ENCODE results near the gene ATP11A.

ATP11A gene

DNA sequence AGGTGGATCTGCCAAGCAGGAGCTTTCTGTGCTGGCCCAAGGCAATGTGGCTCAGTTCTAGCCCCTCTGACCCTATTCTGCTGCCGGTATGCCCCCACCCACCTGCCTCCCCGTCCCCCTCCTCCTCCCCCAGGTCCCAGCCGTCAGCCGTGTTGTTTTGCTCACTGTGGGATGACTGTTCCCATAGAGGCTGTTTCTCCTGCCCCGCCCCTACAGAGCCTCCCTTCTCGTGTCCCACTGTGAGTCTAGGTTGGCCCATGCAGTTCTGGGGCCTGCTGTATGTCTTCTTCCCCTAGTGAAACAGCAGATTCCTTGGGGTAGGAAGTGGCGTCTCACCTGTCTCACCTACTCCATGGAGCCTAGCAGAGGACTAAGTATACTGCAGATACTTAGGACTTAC lies 48.8 kb downstream of the ATP11A start:
- Histone ChIP-seq H3K4me3 (ENCODE audit: low read depth, low read length) (no peak overlapping the region), H3K4me1 (ENCODE audit: control insufficient read depth, insufficient read depth, low read length) (peaks cover 37% of the 10 kb centered on the region), H3K9me3 (ENCODE audit: control insufficient read depth, insufficient read depth, low read length) (no peaks in the 10 kb centered on the region), H3K27ac (ENCODE audit: low read depth, low read length) (no peak overlapping the region), H3K9ac (ENCODE audit: low read depth, low read length) (no peak overlapping the region), H3K36me3 (ENCODE audit: control insufficient read depth, insufficient read depth, low read length) (no peaks in the 10 kb centered on the region), H3K27me3 (ENCODE audit: control insufficient read depth, insufficient read depth, low read length) (no peaks in the 10 kb centered on the region)

DNA sequence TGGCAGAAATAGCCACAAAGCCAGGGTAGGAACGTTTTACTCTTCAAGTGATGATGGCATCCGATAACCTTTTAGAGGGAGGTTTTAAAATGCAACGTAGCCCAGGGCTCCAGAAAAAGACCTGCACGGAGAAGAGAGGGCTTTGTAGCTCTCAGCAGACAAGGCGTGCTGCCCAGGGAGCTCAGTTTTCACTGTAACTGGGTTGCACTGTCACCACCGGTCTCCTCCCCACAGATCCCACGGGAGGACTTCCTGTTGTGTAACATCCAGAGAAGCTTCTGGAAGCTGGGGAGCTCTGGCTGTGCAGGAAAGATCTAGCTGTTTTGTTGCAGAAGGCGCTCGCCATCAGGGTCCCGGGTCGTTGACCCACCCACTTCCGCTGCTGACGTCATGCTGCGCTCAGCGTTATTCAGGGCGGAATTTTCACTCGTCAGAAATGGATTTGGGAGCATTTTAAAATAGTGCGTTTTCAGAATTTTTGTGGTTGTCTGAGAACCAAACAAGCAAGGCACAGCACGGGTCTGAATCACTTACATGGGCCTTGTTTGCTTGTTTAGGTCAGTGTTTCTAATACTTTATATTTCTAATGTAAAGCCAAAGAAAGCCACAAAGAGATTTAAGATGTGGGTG lies 50.8 kb downstream of the ATP11A start:
- Histone ChIP-seq H3K9me3 (ENCODE audit: control insufficient read depth, insufficient read depth, low read length) (no peaks in the 10 kb centered on the region), H3K36me3 (ENCODE audit: control insufficient read depth, insufficient read depth, low read length) (no peaks in the 10 kb centered on the region), H3K4me3 (ENCODE audit: low read depth, low read length) (no peak overlapping the region), H3K4me1 (ENCODE audit: control insufficient read depth, insufficient read depth, low read length) (peaks cover 20% of the 10 kb centered on the region), H3K27ac (ENCODE audit: low read depth, low read length) (no peak overlapping the region), H3K9ac (ENCODE audit: low read depth, low read length) (no peak overlapping the region), H3K27me3 (ENCODE audit: control insufficient read depth, insufficient read depth, low read length) (no peaks in the 10 kb centered on the region)

DNA sequence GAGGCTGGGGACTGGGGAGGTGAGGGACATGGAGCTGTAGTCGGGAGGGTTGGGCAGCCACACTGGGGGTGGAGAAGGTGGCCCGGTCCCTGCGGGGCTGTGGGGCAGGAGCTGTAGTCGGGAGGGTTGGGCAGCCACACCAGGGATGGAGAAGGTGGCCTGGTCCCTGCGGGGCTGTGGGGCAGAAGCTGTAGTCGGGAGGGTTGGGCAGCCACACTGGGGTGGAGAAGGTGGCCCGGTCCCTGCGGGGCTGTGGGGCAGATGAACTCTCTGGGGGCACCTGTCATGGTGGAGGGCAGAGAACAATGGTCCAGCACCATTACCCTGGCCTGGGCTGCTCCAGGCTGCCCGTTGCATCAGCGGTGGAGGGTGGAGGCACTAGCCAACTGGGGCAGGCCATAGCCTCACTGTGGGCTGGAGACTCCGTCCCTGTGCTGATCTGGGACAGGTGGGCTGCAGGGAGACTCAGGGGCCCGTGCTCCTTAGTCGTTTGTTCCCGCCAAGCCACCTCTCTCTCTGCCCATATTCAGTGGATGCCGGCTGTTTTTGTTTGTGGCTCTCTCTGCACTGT lies 51.4 kb downstream of the ATP11A start:
- no peak overlapping the region for H3K27ac ChIP-seq (ENCODE audit: low read depth, low read length)
- no peak overlapping the region for H3K9ac ChIP-seq (ENCODE audit: low read depth, low read length)
- H3K4me3 ChIP-seq (ENCODE audit: low read depth, low read length) = no peak overlapping the region

DNA sequence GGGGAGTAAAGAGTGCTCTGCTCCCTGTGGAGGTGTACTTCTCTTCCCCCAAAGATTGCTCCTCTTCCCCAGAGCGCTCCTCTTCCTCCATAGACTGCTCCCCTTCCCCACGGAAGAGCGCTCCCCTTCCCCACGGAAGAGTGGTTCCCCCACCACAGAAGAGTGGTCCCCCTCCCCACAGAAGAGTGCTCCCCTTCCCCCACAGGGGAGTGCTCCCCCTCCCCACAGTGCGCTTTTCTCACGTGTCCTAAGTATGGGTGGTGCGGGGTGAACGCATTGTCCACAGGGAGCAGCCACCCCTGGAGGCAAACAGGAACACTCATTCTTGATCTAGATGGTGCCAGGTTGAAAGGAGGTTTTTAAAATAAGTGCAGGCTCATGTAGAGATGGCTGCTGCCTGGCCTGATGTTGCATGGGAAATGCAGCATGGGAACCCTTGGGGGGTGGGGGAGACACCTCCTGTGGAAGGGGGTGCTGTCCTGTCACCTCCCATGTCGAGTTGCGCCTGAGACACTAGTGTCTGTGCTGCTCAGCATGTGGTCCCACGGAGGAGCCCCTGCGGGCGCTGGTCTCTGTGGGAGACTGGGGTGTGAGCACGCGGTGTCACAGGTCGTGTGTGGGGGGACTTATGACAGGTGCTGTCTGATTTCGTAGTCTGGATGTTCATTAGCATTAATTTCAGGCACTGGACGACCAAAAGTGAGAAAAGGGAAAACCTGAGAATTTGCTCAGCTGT lies 52.2 kb downstream of the ATP11A start:
- H3K4me3 ChIP-seq (ENCODE audit: low read depth, low read length) = no peak overlapping the region
- H3K4me1 ChIP-seq (ENCODE audit: control insufficient read depth, insufficient read depth, low read length) = 0 out of 2 replicates have a peak, but pooled peaks cover 8% of the 10 kb centered on the region
- no peaks in the 10 kb centered on the region for H3K27me3 ChIP-seq (ENCODE audit: control insufficient read depth, insufficient read depth, low read length)
- H3K36me3 ChIP-seq (ENCODE audit: control insufficient read depth, insufficient read depth, low read length) = no peaks in the 10 kb centered on the region
- H3K9me3 ChIP-seq (ENCODE audit: control insufficient read depth, insufficient read depth, low read length) = no peaks in the 10 kb centered on the region
- no peak overlapping the region for H3K9ac ChIP-seq (ENCODE audit: low read depth, low read length)
- no peak overlapping the region for H3K27ac ChIP-seq (ENCODE audit: low read depth, low read length)

More for the DNA sequence above, 51.4 kb downstream of the ATP11A start:
- Histone ChIP-seq H3K9me3 (ENCODE audit: control insufficient read depth, insufficient read depth, low read length) (no peaks in the 10 kb centered on the region), H3K4me1 (ENCODE audit: control insufficient read depth, insufficient read depth, low read length) (peaks cover 14% of the 10 kb centered on the region), H3K36me3 (ENCODE audit: control insufficient read depth, insufficient read depth, low read length) (no peaks in the 10 kb centered on the region), H3K27me3 (ENCODE audit: control insufficient read depth, insufficient read depth, low read length) (no peaks in the 10 kb centered on the region)

DNA sequence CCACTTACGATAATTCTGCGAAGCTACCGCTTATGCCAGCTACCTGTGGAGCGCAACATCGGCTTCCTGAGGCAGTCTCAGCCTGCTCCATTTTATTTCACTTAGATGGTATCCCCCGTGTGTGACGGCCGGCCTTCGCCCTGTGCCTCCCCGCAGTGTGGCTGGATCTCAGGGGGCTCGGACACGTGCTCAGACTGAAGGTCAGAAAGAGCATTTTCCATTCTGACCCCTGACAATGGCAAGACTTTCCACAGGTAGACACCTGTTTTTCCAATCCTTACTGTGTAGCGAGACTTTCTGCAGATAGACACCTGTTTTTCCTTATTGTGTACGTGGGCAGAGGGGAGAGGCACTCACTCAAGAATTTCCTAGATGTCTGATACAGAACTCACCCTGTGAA lies 52.7 kb downstream of the ATP11A start:
- no peaks in the 10 kb centered on the region for H3K27me3 ChIP-seq (ENCODE audit: control insufficient read depth, insufficient read depth, low read length)
- H3K9me3 ChIP-seq (ENCODE audit: control insufficient read depth, insufficient read depth, low read length) = no peaks in the 10 kb centered on the region
- H3K4me3 ChIP-seq (ENCODE audit: low read depth, low read length) = no peak overlapping the region
- H3K36me3 ChIP-seq (ENCODE audit: control insufficient read depth, insufficient read depth, low read length) = no peaks in the 10 kb centered on the region
- no peak overlapping the region for H3K27ac ChIP-seq (ENCODE audit: low read depth, low read length)
- H3K4me1 ChIP-seq (ENCODE audit: control insufficient read depth, insufficient read depth, low read length) = 0 out of 2 replicates have a peak, but pooled peaks cover 8% of the 10 kb centered on the region
- no peak overlapping the region for H3K9ac ChIP-seq (ENCODE audit: low read depth, low read length)

DNA sequence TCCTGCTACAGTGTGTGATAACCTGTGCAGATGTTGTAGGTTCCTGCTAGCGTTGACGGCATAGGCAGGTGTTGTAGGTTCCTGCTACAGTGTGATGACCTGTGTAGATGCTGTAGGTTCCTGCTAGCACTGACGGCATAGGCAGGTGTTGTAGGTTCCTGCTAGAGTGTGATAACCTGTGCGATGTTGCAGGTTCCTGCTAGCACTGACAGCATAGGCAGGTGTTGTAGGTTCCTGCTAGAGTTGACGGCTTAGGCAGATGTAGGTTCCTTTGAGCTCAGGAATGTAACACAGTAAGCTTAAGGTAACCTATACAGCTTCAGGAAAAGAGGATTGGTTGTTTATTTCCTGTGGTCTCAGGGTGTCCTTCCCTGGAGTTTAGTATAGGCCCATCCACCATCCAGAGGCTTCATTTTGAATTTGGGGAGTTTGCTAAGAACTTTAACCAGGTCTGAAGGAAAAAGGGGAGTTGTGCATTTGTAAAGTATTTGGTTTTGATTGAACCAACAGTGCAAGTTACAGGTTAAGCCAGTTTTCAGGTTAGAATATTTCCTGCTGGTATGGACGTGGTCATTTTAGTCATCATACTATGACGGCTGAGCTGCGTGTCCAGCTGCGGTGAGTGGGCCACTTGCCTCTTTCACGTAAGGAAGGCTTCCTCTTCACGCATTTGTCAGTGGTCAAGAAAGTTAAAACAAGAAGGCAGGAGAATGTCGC lies 53.8 kb downstream of the ATP11A start:
- Histone ChIP-seq H3K9ac (ENCODE audit: low read depth, low read length) (no peak overlapping the region), H3K4me1 (ENCODE audit: control insufficient read depth, insufficient read depth, low read length) (0 out of 2 replicates have a peak, but pooled peaks cover 8% of the 10 kb centered on the region), H3K36me3 (ENCODE audit: control insufficient read depth, insufficient read depth, low read length) (no peaks in the 10 kb centered on the region), H3K27me3 (ENCODE audit: control insufficient read depth, insufficient read depth, low read length) (no peaks in the 10 kb centered on the region), H3K9me3 (ENCODE audit: control insufficient read depth, insufficient read depth, low read length) (no peaks in the 10 kb centered on the region), H3K4me3 (ENCODE audit: low read depth, low read length) (no peak overlapping the region), H3K27ac (ENCODE audit: low read depth, low read length) (no peak overlapping the region)

DNA sequence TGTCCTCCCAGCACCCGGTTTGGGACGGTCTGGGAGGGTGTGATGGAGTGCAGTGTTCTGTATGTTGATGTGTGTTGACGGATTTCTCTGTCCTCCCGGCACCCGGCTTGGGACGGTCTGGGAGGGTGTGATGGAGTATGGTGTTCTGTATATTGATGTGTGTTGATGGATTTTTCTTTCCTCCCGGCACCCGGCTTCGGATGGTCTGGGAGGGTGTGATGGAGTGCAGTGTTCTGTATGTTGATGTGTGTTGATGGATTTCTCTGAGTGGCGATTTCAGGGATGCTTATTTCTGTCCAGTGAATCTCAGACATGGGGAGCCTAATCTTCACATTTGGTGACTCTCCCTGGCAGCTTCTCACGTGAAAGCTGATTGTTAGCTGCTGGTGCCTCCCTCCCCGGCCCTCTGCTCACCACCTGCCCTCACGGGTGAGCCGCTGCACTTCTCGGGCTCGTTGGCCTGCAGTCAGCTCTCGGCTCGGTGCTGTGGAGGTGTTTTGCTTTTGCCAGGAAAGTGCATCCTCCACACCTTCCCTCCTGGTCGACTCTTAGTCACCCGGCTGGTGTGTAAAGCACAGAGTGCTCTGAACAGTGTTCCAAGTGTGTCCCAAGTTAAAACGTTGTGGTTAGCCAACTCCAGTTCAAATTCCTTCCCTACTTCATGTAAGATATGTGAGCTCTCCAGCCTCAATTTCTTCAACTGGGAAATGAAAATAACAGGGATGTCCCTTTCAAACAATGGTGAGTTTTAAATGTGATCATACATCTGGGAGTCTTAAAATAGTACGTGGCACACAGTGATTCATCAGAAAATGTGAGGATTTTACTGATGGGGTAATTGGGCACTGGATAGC lies 54.6 kb downstream of the ATP11A start:
- H3K9ac ChIP-seq (ENCODE audit: low read depth, low read length) = no peak overlapping the region
- no peaks in the 10 kb centered on the region for H3K36me3 ChIP-seq (ENCODE audit: control insufficient read depth, insufficient read depth, low read length)
- no peak overlapping the region for H3K27ac ChIP-seq (ENCODE audit: low read depth, low read length)
- H3K27me3 ChIP-seq (ENCODE audit: control insufficient read depth, insufficient read depth, low read length) = no peaks in the 10 kb centered on the region
- H3K9me3 ChIP-seq (ENCODE audit: control insufficient read depth, insufficient read depth, low read length) = no peaks in the 10 kb centered on the region
- H3K4me3 ChIP-seq (ENCODE audit: low read depth, low read length) = no peak overlapping the region
- H3K4me1 ChIP-seq (ENCODE audit: control insufficient read depth, insufficient read depth, low read length) = 0 out of 2 replicates have a peak, but pooled peaks cover 8% of the 10 kb centered on the region

DNA sequence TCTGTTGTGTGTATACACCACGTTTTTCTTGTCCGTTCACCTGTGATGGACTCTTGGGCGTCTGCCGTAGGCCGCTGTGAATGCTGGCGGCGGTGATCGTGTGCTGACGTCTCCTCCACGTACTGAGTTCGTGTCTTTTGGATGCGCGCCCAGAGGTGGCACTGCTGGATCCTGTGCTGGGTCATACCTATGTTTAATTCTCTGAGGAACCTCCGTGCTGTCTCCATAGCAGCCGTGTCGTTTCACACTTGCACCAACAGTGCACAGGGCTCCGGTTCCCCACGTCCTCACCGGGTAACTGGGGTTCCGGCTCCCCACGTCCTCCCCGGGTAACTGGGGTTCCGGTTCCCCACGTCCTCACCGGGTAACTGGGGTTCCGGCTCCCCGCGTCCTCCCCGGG lies 56.2 kb downstream of the ATP11A start:
- H3K9ac ChIP-seq (ENCODE audit: low read depth, low read length) = no peak overlapping the region
- 0 out of 2 replicates have a peak, but pooled peaks cover 4% of the 10 kb centered on the region for H3K4me1 ChIP-seq (ENCODE audit: control insufficient read depth, insufficient read depth, low read length)
- H3K27me3 ChIP-seq (ENCODE audit: control insufficient read depth, insufficient read depth, low read length) = no peaks in the 10 kb centered on the region
- no peak overlapping the region for H3K27ac ChIP-seq (ENCODE audit: low read depth, low read length)
- H3K36me3 ChIP-seq (ENCODE audit: control insufficient read depth, insufficient read depth, low read length) = no peaks in the 10 kb centered on the region
- no peak overlapping the region for H3K4me3 ChIP-seq (ENCODE audit: low read depth, low read length)
- no peaks in the 10 kb centered on the region for H3K9me3 ChIP-seq (ENCODE audit: control insufficient read depth, insufficient read depth, low read length)

DNA sequence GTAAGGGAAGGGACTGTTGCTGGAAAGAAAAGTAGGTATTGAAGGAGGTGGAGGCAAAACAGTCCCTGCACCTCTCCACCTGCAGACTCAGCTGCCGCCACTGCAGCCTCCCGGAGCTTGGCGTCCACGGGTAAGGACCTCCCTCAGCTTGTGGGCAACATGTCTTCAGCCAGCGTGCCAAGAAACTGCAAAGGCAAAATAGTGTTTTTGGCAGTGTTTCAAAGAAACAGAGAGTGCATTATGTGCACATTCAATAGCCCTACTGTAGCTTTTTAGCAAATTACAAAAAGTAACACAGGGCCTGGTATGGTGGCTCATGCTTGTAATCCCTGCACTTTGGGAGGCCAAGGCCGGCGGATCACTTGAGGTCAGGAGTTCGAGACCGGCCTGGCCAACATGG lies 57.4 kb downstream of the ATP11A start:
- Histone ChIP-seq H3K4me3 (ENCODE audit: low read depth, low read length) (no peak overlapping the region), H3K27ac (ENCODE audit: low read depth, low read length) (no peak overlapping the region), H3K9me3 (ENCODE audit: control insufficient read depth, insufficient read depth, low read length) (no peaks in the 10 kb centered on the region), H3K4me1 (ENCODE audit: control insufficient read depth, insufficient read depth, low read length) (0 out of 2 replicates have a peak, but pooled peaks cover 4% of the 10 kb centered on the region), H3K36me3 (ENCODE audit: control insufficient read depth, insufficient read depth, low read length) (no peaks in the 10 kb centered on the region), H3K27me3 (ENCODE audit: control insufficient read depth, insufficient read depth, low read length) (no peaks in the 10 kb centered on the region), H3K9ac (ENCODE audit: low read depth, low read length) (no peak overlapping the region)

DNA sequence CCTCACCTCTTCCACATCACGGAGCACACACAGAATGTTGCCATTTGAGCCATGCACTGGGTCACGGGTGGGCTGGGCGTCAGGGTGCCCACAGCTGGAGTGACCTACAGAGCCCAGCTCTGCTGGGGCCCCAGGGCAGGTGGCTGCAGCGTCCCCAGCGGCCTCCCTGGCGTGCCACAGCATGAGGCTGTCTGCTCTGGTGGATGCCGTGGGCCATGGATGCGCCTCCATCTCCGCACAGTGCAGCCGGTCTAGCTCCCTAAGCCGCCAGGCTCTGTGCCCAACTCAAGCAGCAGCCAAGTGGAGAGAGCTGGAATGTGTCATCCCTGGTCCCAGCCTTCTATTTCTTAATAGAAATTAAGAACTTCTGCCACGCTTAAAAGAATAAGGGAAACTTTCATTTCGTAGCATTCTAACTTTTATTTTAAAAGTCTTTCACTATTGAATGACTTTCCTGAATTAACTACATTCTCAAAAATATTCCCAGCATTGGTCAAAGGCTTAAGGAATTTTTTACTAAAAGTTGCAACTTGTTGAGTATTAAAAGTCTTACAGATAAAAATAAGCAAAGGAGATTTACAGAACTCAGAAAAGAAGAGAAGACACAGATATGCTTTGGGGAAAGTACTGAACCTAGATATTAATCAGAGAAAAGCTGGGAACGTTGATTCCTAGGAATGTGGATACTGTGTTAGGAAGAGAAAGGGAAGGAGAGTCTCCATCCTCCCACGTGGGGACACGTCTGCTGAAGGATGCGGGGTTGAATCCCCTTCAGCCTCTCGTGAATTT lies 59.3 kb downstream of the ATP11A start:
- Histone ChIP-seq H3K36me3 (ENCODE audit: control insufficient read depth, insufficient read depth, low read length) (no peaks in the 10 kb centered on the region), H3K27me3 (ENCODE audit: control insufficient read depth, insufficient read depth, low read length) (no peaks in the 10 kb centered on the region), H3K4me3 (ENCODE audit: low read depth, low read length) (no peak overlapping the region), H3K9ac (ENCODE audit: low read depth, low read length) (no peak overlapping the region), H3K27ac (ENCODE audit: low read depth, low read length) (no peak overlapping the region), H3K9me3 (ENCODE audit: control insufficient read depth, insufficient read depth, low read length) (no peaks in the 10 kb centered on the region), H3K4me1 (ENCODE audit: control insufficient read depth, insufficient read depth, low read length) (0 out of 2 replicates have a peak, but pooled peaks cover 4% of the 10 kb centered on the region)
